ENCODE measurements around the gene TSKS. TPM values are rescaled to one million over a fixed set of nuclear protein-coding genes. Genes with fewer than 3 reads are reported as not detected.

TSKS gene
- total RNA-seq, 4 donors from 2014 or later = 0.32 to 12.7 (median 0.82) TPM; not detected in 1

GRCh38 chr19:49761249-49761624 lies 1.9 kb downstream of the TSKS start:
- Histone ChIP-seq H3K27ac (no peak overlapping the region), H3K4me1 (peaks cover 0 to 8% (median 7%) of the 10 kb centered on the region in 4 donors), H3K36me3 (no peaks in the 10 kb centered on the region), H3K4me3 (no peak overlapping the region), H3K9me3 (peaks cover 0 to 2% of the 10 kb centered on the region in 2 donors), H3K27me3 (no peaks in the 10 kb centered on the region)
- intact Hi-C loops (cut with DNase I; ENCODE audit: low total_unique reads) (no loop called here), in situ Hi-C loops (cut with MboI; ENCODE audit: low pct_ligation_motif_present in 1 of 4, low pct_unique_long_range_greater_than_20kb in 1 of 4, low sequenced_read_pairs in 3 of 4) (no loop called here)
- no peak for TF ChIP-seq POLR2AphosphoS5 (IDR thresholded peaks at IDR 0.05)
- TF ChIP-seq EP300 (IDR thresholded peaks at IDR 0.05; ENCODE audit: low read depth) = no peak
- TF ChIP-seq CTCF (IDR thresholded peaks at IDR 0.05) = no peak
- 93% methylated on average over 1 of the region's 1 CpG; no CpG with 5 or more reads in 1 of the 2 donors for WGBS, 2 donors (ENCODE audit: low coverage in 1 of 2)
- no peak for DNase-seq

- no peak for DNase-seq
- intact Hi-C loops (cut with DNase I; ENCODE audit: low total_unique reads) (no loop called here), in situ Hi-C loops (cut with MboI; ENCODE audit: low pct_ligation_motif_present in 1 of 4, low pct_unique_long_range_greater_than_20kb in 1 of 4, low sequenced_read_pairs in 3 of 4) (no loop called here)
- TF ChIP-seq POLR2AphosphoS5 (IDR thresholded peaks at IDR 0.05) = no peak
- no peak for TF ChIP-seq EP300 (IDR thresholded peaks at IDR 0.05; ENCODE audit: low read depth)
- TF ChIP-seq POLR2A (IDR thresholded peaks at IDR 0.05) = no peak
- no peak for TF ChIP-seq CTCF (IDR thresholded peaks at IDR 0.05)
- 30% methylated on average over 7 of the region's 7 CpGs; no CpG with 5 or more reads in 1 of the 2 donors for WGBS, 2 donors (ENCODE audit: low coverage in 1 of 2)
- H3K4me3 ChIP-seq = no peak overlapping the region
- no peaks in the 10 kb centered on the region for H3K27me3 ChIP-seq
- H3K36me3 ChIP-seq = no peaks in the 10 kb centered on the region
- H3K27ac ChIP-seq = no peak overlapping the region
- H3K9me3 ChIP-seq = peaks cover 0 to 9% of the 10 kb centered on the region in 2 donors
- no peaks in the 10 kb centered on the region for H3K4me1 ChIP-seq
Measured at GRCh38 chr19:49758292-49758691, 4.8 kb downstream of the TSKS start.

GRCh38 chr19:49755956-49756355 lies 7.2 kb downstream of the TSKS start:
- no peak for DNase-seq
- H3K36me3 ChIP-seq = no peaks in the 10 kb centered on the region
- intact Hi-C loops (cut with DNase I; ENCODE audit: low total_unique reads) = no loop called here
- WGBS, 2 donors (ENCODE audit: low coverage in 1 of 2) = 85 to 93% methylated on average over 3 of the region's 3 CpGs
- TF ChIP-seq POLR2A (IDR thresholded peaks at IDR 0.05) (no peak), CTCF (IDR thresholded peaks at IDR 0.05) (no peak), POLR2AphosphoS5 (IDR thresholded peaks at IDR 0.05) (no peak), EP300 (IDR thresholded peaks at IDR 0.05; ENCODE audit: low read depth) (no peak)
- peaks cover 0 to 9% of the 10 kb centered on the region in 2 donors for H3K9me3 ChIP-seq
- in situ Hi-C loops (cut with MboI; ENCODE audit: low pct_ligation_motif_present in 1 of 4, low pct_unique_long_range_greater_than_20kb in 1 of 4, low sequenced_read_pairs in 3 of 4) = no loop called here
- no peak overlapping the region for H3K4me3 ChIP-seq
- no peaks in the 10 kb centered on the region for H3K4me1 ChIP-seq
- no peaks in the 10 kb centered on the region for H3K27me3 ChIP-seq
- no peak overlapping the region for H3K27ac ChIP-seq

DNA sequence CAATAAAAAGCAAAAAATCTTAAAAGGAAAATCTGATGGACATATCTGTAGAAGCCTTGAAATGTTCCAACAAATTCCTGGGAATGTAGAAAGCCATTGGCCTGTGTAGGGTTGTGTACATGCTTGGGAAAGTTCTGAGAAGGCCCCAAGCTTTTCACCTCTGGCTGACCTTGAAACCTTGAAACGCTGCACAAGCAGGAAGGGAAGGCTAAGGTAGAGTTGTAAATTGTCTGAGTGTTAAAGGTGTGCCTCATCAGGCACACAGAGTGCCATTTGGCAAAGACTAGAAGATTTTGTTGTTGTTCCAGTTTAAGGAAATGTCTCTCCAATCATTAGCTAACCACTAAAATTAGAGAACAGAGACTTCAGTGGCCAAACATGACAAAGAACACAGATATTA lies 10.4 kb downstream of the TSKS start:
- in situ Hi-C loops (cut with MboI; ENCODE audit: low pct_ligation_motif_present in 1 of 4, low pct_unique_long_range_greater_than_20kb in 1 of 4, low sequenced_read_pairs in 3 of 4) (no loop called here), intact Hi-C loops (cut with DNase I; ENCODE audit: low total_unique reads) (no loop called here)
- no peaks in the 10 kb centered on the region for H3K4me1 ChIP-seq
- TF ChIP-seq EP300 (IDR thresholded peaks at IDR 0.05; ENCODE audit: low read depth) (no peak), POLR2AphosphoS5 (IDR thresholded peaks at IDR 0.05) (no peak), CTCF (IDR thresholded peaks at IDR 0.05) (no peak), POLR2A (IDR thresholded peaks at IDR 0.05) (no peak)
- H3K36me3 ChIP-seq = no peaks in the 10 kb centered on the region
- peaks cover 0 to 9% of the 10 kb centered on the region in 2 donors for H3K9me3 ChIP-seq
- WGBS, 2 donors (ENCODE audit: low coverage in 1 of 2) = 20 to 70% methylated on average over 1 of the region's 1 CpG
- no peaks in the 10 kb centered on the region for H3K27me3 ChIP-seq
- no peak for DNase-seq
- no peak overlapping the region for H3K4me3 ChIP-seq
- no peak overlapping the region for H3K27ac ChIP-seq
